HCT116 (cell line): ENCODE results near the gene SLX9.

ENCODE experiments used
- CTCF ChIP-seq, 3 experiments: fragments of 200-600 bp in 1 of 3; sonication (generic) in 1 of 3; IDR thresholded peaks in 2 of 3; conservative IDR thresholded peaks in 1 of 3; 2 replicates each; pipeline ENCODE4 v1.5.1; 2012 to 2017; ENCODE audit warnings: low read depth in 2 of 3, low read length in 2 of 3, antibody characterized with exemption in 1 of 3, borderline replicate concordance in 1 of 3, control low read depth in 1 of 3, mild to moderate bottlenecking in 1 of 3, mixed read lengths in 1 of 3, mixed run types in 1 of 3, moderate library complexity in 1 of 3; ENCODE audit not compliant: insufficient read depth in 1 of 3
- FOSL1 ChIP-seq: IDR thresholded peaks from 2 replicates; pipeline ENCODE4 v1.6.1; 2012; ENCODE audit warnings: low read depth
- JUND ChIP-seq: IDR thresholded peaks from 2 replicates; pipeline ENCODE4 v1.6.1; 2012
- MAX ChIP-seq: IDR thresholded peaks from 2 replicates; pipeline ENCODE4 v1.6.1; 2012
- POLR2A ChIP-seq: IDR thresholded peaks from 2 replicates; pipeline ENCODE4 v1.7.0; 2011; ENCODE audit warnings: borderline replicate concordance; ENCODE audit not compliant: insufficient read depth, insufficient read length; ENCODE audit errors: extremely low read depth
- RAD21 ChIP-seq: IDR thresholded peaks from 2 replicates; pipeline ENCODE4 v1.6.1; 2012; ENCODE audit warnings: low read depth, mild to moderate bottlenecking
- YY1 ChIP-seq: IDR thresholded peaks from 2 replicates; pipeline ENCODE4 v1.6.1; 2011; ENCODE audit warnings: low read length, low read depth, moderate library complexity, mild to moderate bottlenecking; ENCODE audit not compliant: insufficient replicate concordance; ENCODE audit errors: extremely low read depth

GRCh38 chr21:44919913-44920693, 19.7 kb upstream of the SLX9 start:
- TF ChIP-seq RAD21: no peak
- no peak for TF ChIP-seq MAX
- no peak for TF ChIP-seq YY1
- no peak for TF ChIP-seq CTCF (IDR thresholded peaks at IDR 0.05 in 2 of 3, conservative IDR thresholded peaks at IDR 0.05 in 1 of 3; ENCODE audit: borderline replicate concordance in 1 of 3, insufficient read depth in 1 of 3, low read depth in 2 of 3, low read length in 2 of 3)
- no peak for TF ChIP-seq JUND
- no peak for TF ChIP-seq POLR2A
- TF ChIP-seq FOSL1: no peak
